ENCODE measurements around the gene PPP2R5C.

Gene PPP2R5C

DNA sequence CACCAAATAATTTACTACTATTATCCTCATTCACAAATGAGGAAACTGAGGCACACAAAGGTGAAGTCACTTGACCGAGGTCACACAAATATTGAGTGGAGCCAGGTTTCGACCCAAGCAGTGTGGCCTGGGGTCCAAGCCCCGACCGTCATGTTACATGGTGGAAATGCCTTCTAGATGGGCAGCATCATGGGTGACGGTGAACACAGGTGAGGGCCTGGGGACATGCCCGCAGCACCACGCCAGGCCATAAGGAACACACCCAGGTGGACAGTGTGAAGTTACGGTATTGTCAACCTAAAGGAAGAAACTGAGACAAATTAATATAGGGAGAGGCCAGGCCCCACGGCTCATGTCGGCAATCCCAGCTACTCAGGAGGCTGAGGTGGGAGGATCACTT, 167.6 kb downstream of the PPP2R5C start:
- TF ChIP-seq, protein P1, sequence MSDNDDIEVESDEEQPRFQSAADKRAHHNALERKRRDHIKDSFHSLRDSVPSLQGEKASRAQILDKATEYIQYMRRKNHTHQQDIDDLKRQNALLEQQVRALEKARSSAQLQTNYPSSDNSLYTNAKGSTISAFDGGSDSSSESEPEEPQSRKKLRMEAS (IDR thresholded peaks at IDR 0.05), result no peak
- TF ChIP-seq REST (IDR thresholded peaks at IDR 0.05; ENCODE audit: low read depth), result no peak
- TF ChIP-seq TCF12 (IDR thresholded peaks at IDR 0.05; ENCODE audit: low read depth), result no peak
- TF ChIP-seq FOXM1 (IDR thresholded peaks at IDR 0.05; ENCODE audit: borderline replicate concordance, low read depth), result no peak
- no peak for TF ChIP-seq ZBTB7A (IDR thresholded peaks at IDR 0.05; ENCODE audit: low read depth)

DNA sequence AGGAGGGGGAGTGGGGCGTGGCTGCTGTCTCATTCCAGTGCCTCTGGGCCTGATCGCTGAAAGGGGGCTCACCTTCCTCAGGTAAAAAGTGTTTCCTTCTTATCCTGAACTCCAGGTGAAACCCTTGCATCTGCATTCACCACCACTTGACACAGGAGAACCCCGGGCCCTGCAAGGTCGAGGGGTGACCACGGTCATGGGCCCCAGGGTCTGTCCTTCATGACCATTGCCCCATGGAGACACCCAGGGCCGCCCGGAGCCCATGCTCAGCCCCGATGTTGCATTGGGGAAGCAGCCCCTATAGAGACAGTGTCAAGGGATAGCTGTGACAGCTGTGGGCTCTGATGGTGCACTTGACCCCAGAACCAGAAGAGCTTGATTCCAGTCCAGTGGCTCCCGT, 168.4 kb downstream of the PPP2R5C start:
- TF ChIP-seq, protein P1 (IDR thresholded peaks at IDR 0.05), result no peak
- TF ChIP-seq FOXM1 (IDR thresholded peaks at IDR 0.05; ENCODE audit: borderline replicate concordance, low read depth), result no peak
- no peak for TF ChIP-seq ZBTB7A (IDR thresholded peaks at IDR 0.05; ENCODE audit: low read depth)
- TF ChIP-seq, protein P2, sequence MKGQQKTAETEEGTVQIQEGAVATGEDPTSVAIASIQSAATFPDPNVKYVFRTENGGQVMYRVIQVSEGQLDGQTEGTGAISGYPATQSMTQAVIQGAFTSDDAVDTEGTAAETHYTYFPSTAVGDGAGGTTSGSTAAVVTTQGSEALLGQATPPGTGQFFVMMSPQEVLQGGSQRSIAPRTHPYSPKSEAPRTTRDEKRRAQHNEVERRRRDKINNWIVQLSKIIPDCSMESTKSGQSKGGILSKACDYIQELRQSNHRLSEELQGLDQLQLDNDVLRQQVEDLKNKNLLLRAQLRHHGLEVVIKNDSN (IDR thresholded peaks at IDR 0.05), result no peak
- no peak for TF ChIP-seq TAF1 (IDR thresholded peaks at IDR 0.05; ENCODE audit: low read depth)
- no peak for TF ChIP-seq TCF12 (IDR thresholded peaks at IDR 0.05; ENCODE audit: low read depth)
- TF ChIP-seq TEAD4 (IDR thresholded peaks at IDR 0.05), result no peak
- TF ChIP-seq CEBPB (IDR thresholded peaks at IDR 0.05), result no peak
- no peak for TF ChIP-seq REST (IDR thresholded peaks at IDR 0.05; ENCODE audit: low read depth)
- no peak for TF ChIP-seq CREB1 (IDR thresholded peaks at IDR 0.05; ENCODE audit: low read depth)
- TF ChIP-seq RAD21 (IDR thresholded peaks at IDR 0.05; ENCODE audit: low read depth), result no peak
- no peak for TF ChIP-seq YY1 (IDR thresholded peaks at IDR 0.05; ENCODE audit: low read depth)
- no peak for TF ChIP-seq EP300 (IDR thresholded peaks at IDR 0.05; ENCODE audit: borderline replicate concordance)
- TF ChIP-seq NFIC (IDR thresholded peaks at IDR 0.05), result no peak
- no peak for TF ChIP-seq EGR1 (IDR thresholded peaks at IDR 0.05)

GRCh38 chr14:101932673-101933072, 171.2 kb downstream of the PPP2R5C start:
- TF ChIP-seq YY1 (IDR thresholded peaks at IDR 0.05; ENCODE audit: low read depth) (no peak), CREB1 (IDR thresholded peaks at IDR 0.05; ENCODE audit: low read depth) (no peak), EP300 (IDR thresholded peaks at IDR 0.05; ENCODE audit: borderline replicate concordance) (no peak), NFIC (IDR thresholded peaks at IDR 0.05) (no peak), EGR1 (IDR thresholded peaks at IDR 0.05) (no peak), CEBPB (IDR thresholded peaks at IDR 0.05) (no peak), REST (IDR thresholded peaks at IDR 0.05; ENCODE audit: low read depth) (no peak), RAD21 (IDR thresholded peaks at IDR 0.05; ENCODE audit: low read depth) (no peak)
- TF ChIP-seq, protein P1 (IDR thresholded peaks at IDR 0.05), result no peak

- no peak for TF ChIP-seq RAD21 (IDR thresholded peaks at IDR 0.05; ENCODE audit: low read depth)
Observed at GRCh38 chr14:101933209-101933608, 171.7 kb downstream of the PPP2R5C start.

DNA sequence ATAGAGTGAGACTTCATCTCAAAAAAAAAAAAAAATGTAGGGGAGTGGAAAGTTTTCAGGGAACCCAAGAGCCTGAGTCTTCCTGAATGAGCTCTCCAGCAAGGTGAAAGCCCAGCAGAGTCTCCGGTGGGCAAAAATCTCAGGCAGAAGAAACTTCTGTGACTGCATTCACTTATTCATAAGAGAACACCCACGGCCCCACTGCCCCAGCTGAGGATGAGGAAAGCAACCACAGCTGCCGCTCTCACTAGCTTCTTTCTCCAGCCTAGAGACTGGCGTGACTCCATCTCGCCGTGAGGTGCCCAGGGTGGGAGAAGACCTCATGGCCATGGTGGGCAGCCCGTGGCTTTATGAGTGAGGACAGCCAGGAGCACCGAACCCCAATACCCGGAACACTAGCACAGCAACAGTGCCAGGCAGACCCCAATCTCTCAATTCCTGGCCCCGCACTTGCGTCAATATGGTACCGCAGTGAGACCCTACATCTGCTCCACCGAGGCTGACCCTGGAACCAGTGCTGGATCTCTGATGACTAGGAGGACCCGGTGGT, 173.2 kb downstream of the PPP2R5C start:
- TF ChIP-seq, protein P1 (IDR thresholded peaks at IDR 0.05), result no peak
- TF ChIP-seq ZBTB7A (IDR thresholded peaks at IDR 0.05; ENCODE audit: low read depth) (no peak), NFIC (IDR thresholded peaks at IDR 0.05) (no peak), TCF12 (IDR thresholded peaks at IDR 0.05; ENCODE audit: low read depth) (no peak), YY1 (IDR thresholded peaks at IDR 0.05; ENCODE audit: low read depth) (no peak), TEAD4 (IDR thresholded peaks at IDR 0.05) (no peak), CEBPB (IDR thresholded peaks at IDR 0.05) (no peak), TAF1 (IDR thresholded peaks at IDR 0.05; ENCODE audit: low read depth) (no peak), CREB1 (IDR thresholded peaks at IDR 0.05; ENCODE audit: low read depth) (no peak), RAD21 (IDR thresholded peaks at IDR 0.05; ENCODE audit: low read depth) (no peak), EGR1 (IDR thresholded peaks at IDR 0.05) (no peak), REST (IDR thresholded peaks at IDR 0.05; ENCODE audit: low read depth) (no peak), FOXM1 (IDR thresholded peaks at IDR 0.05; ENCODE audit: borderline replicate concordance, low read depth) (no peak)
- TF ChIP-seq, protein P2 (IDR thresholded peaks at IDR 0.05), result no peak
